ENCODE data around the gene ATR.
"Not testable (repeated sequence)": the region's sequence is repeated elsewhere in the genome, so short reads cannot be mapped to it uniquely, and the experiment has no call there.

ATR gene

DNA sequence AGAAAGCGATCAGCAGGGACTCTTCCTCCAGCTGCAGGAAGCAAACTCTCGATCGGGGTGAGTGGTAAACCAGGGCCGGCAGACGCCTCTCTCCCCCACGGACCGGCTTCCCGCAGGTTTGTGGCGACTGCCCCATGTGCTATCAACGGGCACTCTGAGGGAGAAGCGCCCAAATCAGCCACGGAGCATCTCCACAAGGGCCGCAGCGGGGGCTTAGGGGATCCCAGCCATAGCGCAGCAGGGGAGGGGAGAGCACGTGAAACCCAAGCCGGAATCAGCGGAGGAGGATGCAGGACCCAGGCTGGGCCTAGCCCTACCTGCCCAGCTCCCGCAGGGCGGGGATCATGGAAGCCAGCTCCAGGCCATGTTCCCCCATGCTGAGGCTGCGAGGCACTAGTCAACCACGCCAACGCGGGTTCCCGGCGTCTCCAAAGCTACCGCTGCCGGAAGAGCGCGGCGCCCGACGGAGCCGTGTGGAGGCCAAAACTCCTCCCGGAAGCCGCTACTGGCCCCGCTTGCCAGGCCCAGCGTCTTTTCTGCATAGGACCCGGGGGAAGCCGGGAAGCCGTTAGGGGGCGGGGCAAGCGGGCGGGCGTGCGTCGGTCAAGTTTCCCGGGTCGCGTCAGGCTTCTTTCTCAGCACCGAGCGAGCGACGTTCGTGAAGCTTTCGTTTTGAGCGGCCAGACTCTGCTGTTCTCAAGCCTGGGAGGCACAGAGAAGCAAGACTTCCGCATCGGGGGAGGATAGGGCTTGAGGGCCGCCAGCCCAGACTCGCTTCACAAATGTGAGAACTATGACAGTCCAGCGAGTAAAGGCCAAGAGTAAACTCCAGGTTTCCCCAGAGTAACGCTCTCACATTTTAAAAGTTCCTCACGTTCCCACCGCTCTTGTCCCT lies at the start of gene ATR:
Gene ATR (minus strand): TSS at position 405 of the 895 bp plus-strand sequence. CDS start 29 bp downstream, at position 376.
- peak; percentile 93 to 96 for DNase-seq (ENCODE audit: low read depth in 2 of 2)

DNA sequence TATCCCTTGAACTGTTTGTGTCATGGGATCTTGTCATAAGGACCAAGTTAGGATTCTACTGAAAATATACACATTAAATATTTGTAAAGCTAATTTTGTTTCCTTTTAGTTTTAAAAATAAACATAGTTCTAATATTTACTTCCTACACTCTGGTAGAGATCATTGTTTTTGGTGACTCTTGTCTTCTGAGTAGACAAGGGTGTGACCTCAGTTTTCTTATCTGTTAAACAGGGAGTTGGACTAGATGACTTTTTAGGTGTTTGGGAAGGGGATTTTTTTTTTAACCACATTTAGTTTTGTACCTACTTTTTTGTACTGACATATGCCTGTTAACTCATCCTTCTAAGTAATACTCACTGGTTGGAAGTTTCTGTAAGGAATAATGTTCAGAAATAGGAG lies 48.4 kb upstream of the ATR start:
- no peak for DNase-seq (ENCODE audit: low read depth in 2 of 2)

DNA sequence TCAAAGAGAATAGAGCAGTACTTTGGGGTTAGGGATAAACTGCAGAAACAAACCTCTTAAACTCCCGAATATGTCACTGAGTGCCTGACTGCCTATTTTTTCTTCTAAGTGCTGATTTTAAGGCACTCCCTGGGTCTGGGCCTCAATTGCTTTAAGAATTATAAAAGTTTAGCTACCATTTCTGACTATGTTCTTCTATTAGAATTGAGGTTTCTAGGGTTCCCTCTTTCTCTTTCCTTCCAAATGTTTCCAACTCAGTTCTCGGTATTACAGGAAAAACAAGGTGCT lies 46.6 kb upstream of the ATR start:
- DNase-seq (ENCODE audit: low read depth in 2 of 2), result no peak

DNA sequence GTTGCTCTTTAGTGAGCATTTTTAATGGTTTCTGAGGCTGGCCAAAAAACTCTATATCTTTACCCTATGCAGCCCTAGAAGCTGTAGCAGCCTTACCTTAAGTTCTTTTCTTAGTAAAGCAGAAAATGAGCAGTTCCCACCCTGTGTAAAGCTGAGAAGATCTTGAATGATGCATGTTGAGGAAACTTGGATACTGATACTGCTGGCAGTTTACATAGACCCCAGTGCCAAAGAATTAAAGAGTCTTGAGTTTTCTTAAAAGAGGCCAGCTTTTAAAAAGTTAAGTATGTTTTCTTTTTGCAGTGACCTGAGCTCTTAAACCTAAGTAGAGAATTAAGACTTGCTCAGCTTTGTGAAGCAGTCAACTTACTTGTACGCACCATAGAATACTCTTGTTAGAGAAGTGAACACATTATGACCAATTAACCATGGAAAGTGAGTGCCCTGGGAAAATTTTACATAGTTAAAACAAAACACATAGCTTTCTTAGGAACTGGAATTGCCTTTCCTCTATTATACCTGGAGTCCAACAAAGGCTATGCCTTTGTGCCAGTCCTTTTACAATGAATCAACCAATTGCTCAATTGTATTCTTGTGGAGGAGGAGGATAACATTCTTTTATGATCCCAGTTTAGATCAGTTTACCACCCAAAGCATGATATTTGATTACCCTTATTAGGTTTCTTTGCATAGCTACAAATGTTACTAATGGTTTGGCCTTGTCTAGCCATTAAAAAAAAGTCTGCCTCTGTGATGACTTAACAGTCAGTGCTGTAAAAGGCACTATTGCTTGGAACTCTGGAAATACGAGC lies 46.0 kb upstream of the ATR start:
- DNase-seq (ENCODE audit: low read depth in 2 of 2), result no peak

DNA sequence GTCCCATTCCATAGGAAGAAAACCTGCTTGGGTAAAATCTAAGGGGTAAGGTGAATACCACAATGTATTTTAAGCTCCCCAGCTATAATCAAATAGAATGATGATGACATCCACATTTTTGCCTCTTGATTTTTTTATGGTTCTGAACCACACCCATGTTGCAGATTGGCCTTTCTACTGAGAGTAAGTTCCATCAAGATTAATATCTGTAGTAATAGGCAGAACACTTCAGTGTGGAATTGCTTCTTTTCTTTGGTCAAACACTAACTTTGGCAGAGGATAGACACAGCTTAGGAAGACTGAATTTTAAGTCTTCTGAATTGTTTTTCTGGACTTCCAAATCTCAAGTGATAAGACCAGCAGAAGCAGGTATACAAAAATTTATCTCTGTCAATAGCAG lies 44.7 kb upstream of the ATR start:
- no peak for DNase-seq (ENCODE audit: low read depth in 2 of 2)

DNA sequence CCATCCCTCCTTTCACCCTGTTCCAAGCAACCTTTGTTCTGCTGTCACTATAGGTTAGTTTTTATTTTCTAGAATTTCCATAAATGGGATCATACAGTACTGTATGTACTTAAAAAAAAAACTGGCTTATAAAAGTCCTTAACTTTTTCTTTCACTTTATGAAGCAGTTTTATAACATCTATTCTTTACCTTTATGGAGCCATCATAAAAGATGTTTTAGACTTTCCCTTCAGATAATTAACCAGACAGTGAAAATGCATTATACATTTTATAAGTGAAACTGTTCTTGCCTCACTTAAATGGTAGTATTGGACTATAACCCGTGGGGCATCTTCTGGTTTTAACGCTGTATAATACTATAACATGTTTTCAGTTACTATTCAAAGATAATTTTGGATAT lies 43.9 kb upstream of the ATR start:
- DNase-seq (ENCODE audit: low read depth in 2 of 2), result no peak

DNA sequence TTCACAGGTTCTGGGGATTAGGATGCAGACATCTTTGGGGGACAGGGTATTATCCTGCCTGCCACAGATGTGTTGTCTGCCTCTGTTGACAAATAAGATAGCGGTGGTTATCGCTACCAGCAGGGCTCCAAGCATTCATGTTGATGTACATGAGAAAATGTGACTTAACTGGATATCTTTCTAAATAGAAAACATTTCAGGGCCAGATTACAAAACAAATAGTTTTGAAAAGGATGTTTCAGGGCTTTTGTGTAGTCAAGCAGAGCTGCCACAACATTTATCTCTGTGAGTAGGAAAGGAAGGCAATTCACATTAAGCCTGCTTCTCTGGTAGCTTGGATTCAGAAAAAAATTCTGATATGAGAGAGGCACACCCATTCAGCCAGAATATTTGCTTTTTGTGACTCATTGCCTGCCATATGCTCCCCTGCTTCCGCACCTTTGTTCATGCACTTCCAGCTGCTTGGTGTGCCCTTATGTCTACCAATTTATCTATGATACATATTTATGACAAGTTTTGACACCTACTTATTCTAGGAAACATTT lies 40.5 kb upstream of the ATR start:
- no peak for DNase-seq (ENCODE audit: low read depth in 2 of 2)

DNA sequence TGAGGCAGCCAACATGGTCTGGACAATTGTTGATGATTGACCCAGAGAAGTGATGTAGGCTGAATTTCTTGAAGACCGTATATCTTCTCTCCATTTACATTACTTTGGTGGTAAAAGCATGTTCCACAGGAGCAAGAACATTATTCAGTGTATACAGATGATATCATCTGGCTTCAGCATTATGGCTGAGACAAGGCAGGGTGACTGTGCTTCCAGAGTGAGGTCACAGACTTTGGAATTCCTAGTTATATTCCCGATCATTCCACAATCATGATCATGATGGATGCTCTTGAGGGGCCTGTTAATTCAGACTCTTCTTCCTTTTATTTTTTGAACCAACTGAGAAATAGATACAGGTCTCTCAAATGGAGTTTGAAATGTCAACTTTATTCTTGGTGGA lies 36.6 kb upstream of the ATR start:
- no peak for DNase-seq (ENCODE audit: low read depth in 2 of 2)

DNA sequence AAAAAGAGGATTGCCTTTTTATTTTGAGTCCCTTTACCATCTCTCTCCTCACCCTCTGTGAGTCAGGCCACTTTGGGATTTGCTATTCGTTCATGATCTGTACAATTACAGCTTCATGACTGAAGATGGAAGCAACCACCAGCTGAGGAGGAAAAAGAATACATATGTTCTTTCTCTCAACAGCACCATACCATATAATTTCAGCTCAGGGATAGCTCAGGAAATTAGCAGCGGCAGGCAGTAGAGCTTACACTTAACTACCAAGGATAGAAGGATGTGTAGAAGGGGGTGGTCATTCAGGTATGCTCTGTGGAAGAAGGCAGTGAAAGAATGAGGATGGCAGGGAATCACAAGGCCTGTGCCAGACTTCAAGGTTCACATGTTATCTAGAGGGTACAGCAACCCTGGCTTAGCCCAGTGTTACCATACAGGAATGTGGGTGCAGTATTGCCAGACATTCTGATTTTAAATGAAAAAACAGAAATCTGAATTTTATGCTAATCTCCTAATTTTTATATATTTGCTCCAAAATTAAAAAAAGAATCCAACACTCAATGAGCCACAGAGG lies 35.6 kb upstream of the ATR start:
- DNase-seq (ENCODE audit: low read depth in 2 of 2), result no peak

DNA sequence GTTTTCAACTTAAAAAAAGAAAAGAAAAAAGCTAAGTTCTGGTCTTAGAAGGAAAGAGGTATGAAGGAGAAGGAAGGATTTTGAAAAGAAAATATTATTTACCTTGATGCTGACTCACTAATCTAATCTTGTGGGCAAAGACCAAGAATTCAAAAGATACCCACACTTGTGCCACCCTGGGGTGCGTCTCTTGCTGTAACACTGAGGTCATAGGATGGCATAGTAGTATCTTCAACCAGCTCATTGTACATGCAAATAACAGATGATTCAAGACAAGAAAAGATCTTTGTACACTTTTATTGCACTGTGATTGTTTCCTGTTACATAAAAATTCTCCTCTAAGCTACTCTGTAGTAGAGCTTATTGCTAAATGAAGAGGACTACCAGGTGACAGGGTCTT lies 35.0 kb upstream of the ATR start:
- no peak for DNase-seq (ENCODE audit: low read depth in 2 of 2)

DNA sequence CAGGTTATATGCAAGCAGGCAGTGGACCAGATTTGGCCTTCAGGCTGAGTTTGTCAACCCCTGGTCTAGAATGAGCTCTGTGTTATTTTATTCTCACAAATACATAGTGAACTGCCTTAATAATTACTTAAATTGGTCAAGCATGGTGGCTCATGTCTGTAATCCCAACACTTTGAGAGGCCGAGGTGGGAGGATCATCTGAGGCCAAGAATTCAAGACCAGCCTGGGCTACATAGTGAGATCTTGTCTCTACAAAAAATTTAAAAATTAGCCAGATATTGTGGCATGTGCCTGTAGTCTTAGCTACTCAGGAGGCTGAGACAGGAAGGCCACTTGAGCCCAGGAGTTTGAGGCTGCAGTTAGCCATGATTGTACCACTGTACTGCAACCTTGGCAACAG lies 32.7 kb upstream of the ATR start:
- no peak for DNase-seq (ENCODE audit: low read depth in 2 of 2)

DNA sequence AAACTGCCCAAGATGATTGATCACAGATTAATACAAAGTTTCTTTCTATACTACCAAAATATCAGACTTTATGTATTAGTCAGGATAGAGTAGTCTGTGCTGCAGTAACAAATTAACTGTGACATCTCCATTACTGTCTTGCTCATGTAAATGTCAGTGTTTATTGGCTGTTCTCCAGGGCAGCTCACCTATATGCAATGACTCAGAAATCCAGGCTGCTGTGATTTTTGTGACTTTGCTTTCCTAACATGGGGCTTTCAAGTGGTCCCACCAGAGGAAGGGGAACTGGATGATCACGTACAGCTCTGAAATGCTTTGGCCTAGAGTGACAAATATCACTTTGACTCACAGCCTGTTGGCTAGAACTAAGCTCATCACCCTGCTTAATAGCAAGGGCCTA lies 30.6 kb upstream of the ATR start:
- DNase-seq (ENCODE audit: low read depth in 2 of 2), result no peak

DNA sequence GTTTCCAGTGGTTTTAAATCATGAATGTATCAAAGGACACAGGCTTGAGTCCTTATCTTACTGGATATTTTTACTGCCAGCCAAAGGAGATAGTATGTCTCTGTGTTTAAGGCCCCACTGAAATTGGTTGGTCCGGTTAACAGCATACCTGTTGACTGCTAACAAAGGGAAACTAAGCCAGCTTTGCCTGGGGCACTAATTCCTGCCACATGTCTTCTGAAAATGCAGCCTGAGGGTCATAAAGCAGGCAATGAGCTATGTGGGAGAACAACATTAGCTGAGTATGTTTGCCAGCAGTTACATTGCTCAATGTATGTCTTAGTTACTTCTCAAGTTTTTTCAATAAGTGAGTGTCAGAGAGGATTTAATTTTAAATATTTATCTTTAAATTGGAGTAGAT lies 30.1 kb upstream of the ATR start:
- no peak for DNase-seq (ENCODE audit: low read depth in 2 of 2)

DNA sequence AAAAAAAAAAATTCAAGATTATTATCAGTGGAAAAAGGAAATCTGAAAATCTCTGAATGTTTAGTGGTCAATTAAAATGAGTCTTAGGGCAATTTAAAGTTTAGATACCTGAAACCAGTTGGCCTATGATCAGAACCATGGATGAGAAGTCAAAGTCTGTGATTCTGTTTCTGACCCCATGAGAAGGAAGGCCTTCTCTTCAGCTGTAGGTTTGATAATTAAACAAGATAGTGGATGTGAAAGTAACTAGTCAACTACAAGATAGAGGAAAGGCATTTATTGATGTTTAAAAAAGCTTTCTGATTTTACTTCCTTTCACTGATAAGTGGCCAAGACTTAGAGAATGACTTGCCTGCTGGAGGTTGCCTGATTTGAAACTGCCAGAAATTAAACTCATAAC lies 26.4 kb upstream of the ATR start:
- DNase-seq (ENCODE audit: low read depth in 2 of 2), result no peak

DNA sequence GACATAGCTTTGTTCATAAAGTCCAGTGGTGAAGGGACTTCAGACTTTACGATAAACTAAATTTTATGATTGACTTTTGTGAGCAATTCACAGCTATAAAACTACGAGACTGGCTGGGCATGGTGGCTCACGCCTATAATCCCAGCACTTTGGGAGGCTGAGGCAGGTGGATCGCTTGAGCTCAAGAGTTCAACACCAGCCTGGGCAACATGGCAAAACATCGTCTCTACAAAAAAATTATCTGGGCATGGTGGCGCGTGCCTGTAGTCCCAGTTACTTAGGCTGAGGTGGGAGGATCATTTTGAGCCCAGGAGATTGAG lies 24.8 kb upstream of the ATR start:
- not testable (repeated sequence) for DNase-seq (ENCODE audit: low read depth in 2 of 2)

DNA sequence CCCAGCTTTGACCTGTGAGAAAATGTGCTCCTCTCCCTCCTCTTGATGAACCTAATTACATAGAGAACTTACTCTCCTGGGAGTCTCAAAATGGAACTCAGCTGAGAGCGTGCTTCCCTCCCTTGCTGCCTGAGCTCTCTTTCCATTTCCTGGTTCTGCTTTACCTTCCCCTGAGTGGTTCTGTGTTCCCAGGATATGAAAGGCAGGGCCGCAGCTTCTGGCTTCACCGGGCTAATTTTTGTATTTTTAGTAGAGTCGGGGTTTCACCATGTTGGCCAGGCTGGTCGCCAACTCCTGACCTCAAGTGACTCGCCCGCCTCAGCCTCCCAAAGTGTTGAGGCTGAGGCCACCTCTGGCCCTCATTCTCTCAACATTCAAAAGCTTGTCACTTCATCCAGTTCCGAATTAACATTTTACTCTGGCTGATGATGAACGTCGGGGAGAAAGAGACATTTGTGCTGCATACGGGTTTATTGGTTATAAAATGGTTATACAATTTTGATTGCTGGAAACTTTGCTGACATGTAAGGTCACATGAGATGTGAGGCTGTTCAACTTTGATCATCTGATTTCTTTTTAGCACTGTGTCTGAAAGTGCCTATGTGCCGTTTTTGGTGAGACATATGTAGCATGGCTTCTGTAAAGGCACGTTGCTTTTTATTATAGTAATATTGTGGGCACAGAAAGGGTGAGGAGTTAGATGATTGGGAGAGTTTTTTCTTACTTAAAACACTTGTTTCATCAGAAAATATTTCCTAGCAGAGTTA lies 24.3 kb upstream of the ATR start:
- no peak for DNase-seq (ENCODE audit: low read depth in 2 of 2)

DNA sequence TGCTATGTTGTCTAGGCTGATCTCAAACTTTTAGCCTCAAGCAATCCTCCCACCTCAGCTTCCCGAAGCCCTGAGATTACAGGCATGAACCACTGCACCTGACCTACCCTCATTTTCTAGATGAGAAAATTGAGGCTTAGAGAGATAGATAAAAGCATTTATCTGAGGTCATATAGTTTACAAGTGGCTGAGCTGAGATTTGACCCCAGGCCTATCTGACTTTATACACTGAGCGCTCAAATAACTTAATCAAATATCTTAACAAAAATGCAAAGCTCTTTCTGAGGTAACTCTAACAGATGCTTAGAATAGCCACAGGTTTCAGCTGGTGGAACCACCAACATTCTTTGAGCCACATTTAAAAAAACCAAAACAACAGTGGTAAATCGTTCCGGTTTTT lies 23.2 kb upstream of the ATR start:
- no peak for DNase-seq (ENCODE audit: low read depth in 2 of 2)

DNA sequence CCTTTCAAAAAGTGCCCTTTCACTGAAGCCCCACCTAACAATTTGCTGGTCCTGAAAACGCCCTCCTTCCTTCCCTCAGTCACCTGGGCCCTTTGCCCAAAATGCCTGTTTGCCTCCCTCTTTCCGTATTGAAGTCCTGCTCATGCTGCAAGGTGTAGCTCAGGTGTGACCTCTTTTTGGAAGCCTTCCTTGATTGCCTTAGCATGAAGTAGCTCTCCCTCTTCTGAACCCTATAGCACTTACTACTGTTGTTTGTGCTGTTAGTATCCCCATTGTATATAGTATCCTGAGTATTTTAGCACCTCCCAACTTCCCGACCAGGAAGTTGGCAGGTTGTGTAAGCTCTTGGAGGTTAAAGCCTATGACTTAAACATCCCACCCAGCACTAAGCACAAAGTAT lies 19.4 kb upstream of the ATR start:
- DNase-seq (ENCODE audit: low read depth in 2 of 2), result no peak

DNA sequence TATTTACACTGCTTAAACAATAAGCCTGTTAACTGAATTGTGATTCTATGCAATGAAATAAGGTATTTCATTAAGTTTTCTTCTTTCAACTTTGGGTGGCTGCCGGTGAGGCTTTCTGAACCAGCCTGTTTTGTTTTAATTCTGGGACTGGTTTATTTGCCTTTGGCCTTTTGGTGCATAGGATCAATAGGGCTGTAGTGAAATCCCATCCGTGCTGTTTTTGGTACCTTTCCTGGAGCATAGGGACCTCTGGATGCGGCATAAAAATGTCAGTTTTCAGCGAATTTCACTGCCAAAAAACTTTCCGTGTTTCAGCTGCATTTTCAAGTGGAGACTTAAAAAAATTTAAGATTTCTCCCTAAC lies 18.2 kb upstream of the ATR start:
- DNase-seq (ENCODE audit: low read depth in 2 of 2), result no peak

DNA sequence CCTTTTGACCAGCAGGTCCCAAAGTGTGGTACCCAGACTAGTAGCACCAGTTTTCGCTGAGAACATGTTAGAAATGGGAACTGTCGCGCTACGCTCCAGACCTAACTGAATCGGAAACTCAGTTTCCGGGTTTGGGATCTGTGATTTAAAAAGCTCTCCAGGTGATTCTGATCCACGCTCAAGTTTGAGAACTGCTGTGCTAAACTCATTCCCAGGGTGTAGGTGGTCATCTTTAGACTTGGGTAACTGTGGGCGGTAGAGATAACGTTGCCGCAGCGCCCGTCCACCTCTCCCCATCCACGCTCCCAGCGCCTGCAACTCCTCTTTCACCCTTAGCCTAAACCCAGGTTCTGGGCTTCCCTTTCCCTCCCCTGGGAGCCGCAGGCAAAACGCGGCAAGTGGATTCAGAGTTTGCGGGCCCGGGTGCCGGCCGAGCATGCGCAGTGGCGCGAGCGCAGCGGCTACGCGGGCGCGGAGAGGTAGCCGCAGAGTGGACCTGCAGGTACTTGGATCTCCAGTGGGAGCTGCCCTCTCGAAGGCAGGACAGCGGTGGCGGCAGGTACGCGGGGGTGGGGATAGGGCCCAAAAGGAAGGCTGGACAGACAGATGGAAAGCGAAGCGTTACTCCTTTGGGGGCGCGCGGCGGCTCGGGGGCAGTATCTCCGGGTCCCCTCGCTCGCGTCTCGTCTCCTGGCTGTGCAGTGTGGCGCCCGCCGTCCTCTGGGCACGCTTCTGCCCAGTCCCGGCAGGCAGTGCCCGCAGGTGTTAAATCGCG lies 17.6 kb upstream of the ATR start, which contains the start of gene PLS1:
Gene PLS1 (plus strand): TSS at position 443 of the 775 bp plus-strand sequence. CDS start 67,845 bp downstream, outside the sequence.
- DNase-seq (ENCODE audit: low read depth in 2 of 2), result peak; percentile 68 to 73

DNA sequence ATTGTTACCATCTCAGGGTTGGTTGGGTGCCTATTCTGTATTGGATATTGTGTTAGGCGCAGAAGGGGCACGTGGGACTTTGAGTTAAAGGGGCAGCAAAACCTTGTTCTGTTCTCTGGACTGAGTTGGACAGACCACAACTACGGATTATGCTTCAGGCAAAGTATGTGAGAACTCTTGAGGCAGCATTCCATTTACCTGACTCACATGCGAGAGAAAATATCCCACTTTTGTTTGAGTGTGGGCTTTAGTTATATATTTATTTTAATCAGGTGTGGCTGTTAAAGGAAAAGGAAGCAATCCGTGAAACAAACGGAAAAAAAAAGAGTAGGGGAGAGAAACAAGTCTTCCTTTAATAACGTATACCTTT lies 17.0 kb upstream of the ATR start:
- no peak for DNase-seq (ENCODE audit: low read depth in 2 of 2)

Data from stimulated activated CD8-positive, alpha-beta memory T cell treated with anti-CD3 and anti-CD28 coated beads, Interleukin-7, amount 100 ng/mL, for 4 hours (primary cell).